ENCODE data around the gene MCC.

Gene MCC

GRCh38 chr5:113181853-113182490 lies 306.3 kb downstream of the MCC start:
- no peak for DNase-seq

GRCh38 chr5:113181409-113181808 lies 306.8 kb downstream of the MCC start:
- DNase-seq, result no peak

- DNase-seq, result no peak
These were observed 309.1 kb downstream of the MCC start for GRCh38 chr5:113179156-113179555.

GRCh38 chr5:113178073-113178779 lies 310.0 kb downstream of the MCC start:
- no peak for DNase-seq

GRCh38 chr5:113177225-113177624 lies 311.0 kb downstream of the MCC start:
- DNase-seq, result no peak

- DNase-seq, result no peak
These were observed 311.5 kb downstream of the MCC start for GRCh38 chr5:113176734-113177133.

GRCh38 chr5:113176196-113176595 lies 312.1 kb downstream of the MCC start:
- no peak for DNase-seq

GRCh38 chr5:113172231-113172826 lies 315.9 kb downstream of the MCC start:
- no peak for DNase-seq

GRCh38 chr5:113171520-113171919 lies 316.7 kb downstream of the MCC start:
- no peak for DNase-seq

- no peak for DNase-seq
These were observed 317.5 kb downstream of the MCC start for GRCh38 chr5:113170707-113171106.

GRCh38 chr5:113169720-113170119 lies 318.5 kb downstream of the MCC start:
- no peak for DNase-seq

GRCh38 chr5:113167985-113168384 lies 320.3 kb downstream of the MCC start:
- DNase-seq, result no peak

GRCh38 chr5:113166852-113167366 lies 321.3 kb downstream of the MCC start:
- DNase-seq, result no peak

GRCh38 chr5:113166261-113166660 lies 322.0 kb downstream of the MCC start:
- no peak for DNase-seq

- no peak for DNase-seq
These were observed 324.2 kb downstream of the MCC start for GRCh38 chr5:113164021-113164420.

GRCh38 chr5:113163328-113163727 lies 324.9 kb downstream of the MCC start:
- no peak for DNase-seq

GRCh38 chr5:113162770-113163169 lies 325.5 kb downstream of the MCC start:
- no peak for DNase-seq

- DNase-seq, result no peak
These were observed 326.0 kb downstream of the MCC start for GRCh38 chr5:113162208-113162607.

GRCh38 chr5:113161806-113162205 lies 326.4 kb downstream of the MCC start:
- DNase-seq, result no peak

- no peak for DNase-seq
These were observed 330.4 kb downstream of the MCC start for GRCh38 chr5:113157886-113158285.

GRCh38 chr5:113156271-113156877 lies 331.9 kb downstream of the MCC start:
- DNase-seq, result no peak

GRCh38 chr5:113153512-113154097 lies 334.6 kb downstream of the MCC start:
- no peak for DNase-seq
